K562 (cell line): Measurements from ENCODE around the gene CACNA2D3. TPM values are rescaled to one million over a fixed set of nuclear protein-coding genes. Genes with fewer than 3 reads are reported as not detected.

Experiments used
- ATAC-seq: fragments of 200-7000 bp; cut with Tn5 transposase; 3 replicates; pipeline ENCODE4 v1.9.1; 2020; ENCODE audit warnings: moderate library complexity
- BruUV-seq: library from RNA; stranded (reverse); fragments of 400-500 nt; replicated peaks from 2 replicates; lab custom pipeline; 2021; lab: Mats Ljungman, UMichigan
- CTCF ChIA-PET: fragments of 300-600 bp; formaldehyde crosslinking; extraction: SDS; loops from one replicate; lab custom pipeline; 2021; ENCODE audit warnings: low intra/inter-chr PET ratio; lab: Yijun Ruan, JAX
- POLR2A ChIA-PET: fragments of 300-600, 350-650 bp; sonication (Branson Sonifier 250); formaldehyde crosslinking; extraction: SDS; loops from one replicate; lab custom pipeline; 2021; ENCODE audit warnings: antibody characterized with exemption, inconsistent platforms; lab: Yijun Ruan, JAX
- DNase-seq, 4 experiments: peaks; one replicate each; pipeline versions ENCODE4 v3.0.0 to v3.0.0-alpha.2; 2011 to 2018; ENCODE audit warnings: low spot score in 3 of 4, mixed read lengths in 3 of 4; ENCODE audit errors: extremely low read depth in 1 of 4
- FAIRE-seq: peaks from 2 replicates; lab custom pipeline; 2011; peaks lifted over from hg19 to GRCh38; lab: Jason Lieb, UNC
- H2AFZ ChIP-seq: 2 replicates; pipeline ENCODE4 v1.6.0; 2011; ENCODE audit warnings: low read depth, low read length, control low read depth, inconsistent platforms
- H3K27ac ChIP-seq: fragments of 200-600 bp; 3 replicates; pipeline ENCODE4 v1.8.0; 2011; ENCODE audit warnings: low read depth, mild to moderate bottlenecking, control low read depth, inconsistent platforms, low read length, moderate library complexity, mixed read lengths; ENCODE audit errors: extremely low read depth
- H3K27me3 ChIP-seq, 2 experiments: fragments of 300-600 bp in 1 of 2; 2 replicates in 1 of 2; 3 replicates in 1 of 2; pipeline versions ENCODE4 v1.6.0 to v1.8.0; 2011; ENCODE audit warnings: inconsistent platforms in 2 of 2, low read length in 2 of 2, mild to moderate bottlenecking in 1 of 2, mixed read lengths in 1 of 2, moderate library complexity in 1 of 2; ENCODE audit not compliant: control insufficient read depth in 2 of 2, insufficient read depth in 2 of 2
- H3K36me3 ChIP-seq: fragments of 300-600 bp; 3 replicates; pipeline ENCODE4 v1.8.0; 2011; ENCODE audit warnings: mild to moderate bottlenecking, low read length, inconsistent platforms; ENCODE audit not compliant: control insufficient read depth, insufficient read depth
- H3K4me1 ChIP-seq, 2 experiments: fragments of 200-600 bp in 1 of 2; replicated peaks in 1 of 2; 2 replicates in 1 of 2; 3 replicates in 1 of 2; pipeline versions ENCODE4 v1.5.1 to v1.8.0; 2011; ENCODE audit warnings: inconsistent platforms in 2 of 2, low read length in 2 of 2, mild to moderate bottlenecking in 1 of 2, mixed read lengths in 1 of 2, moderate library complexity in 1 of 2; ENCODE audit not compliant: control insufficient read depth in 2 of 2, insufficient read depth in 2 of 2
- H3K4me2 ChIP-seq: 2 replicates; pipeline ENCODE4 v1.6.1; 2011; ENCODE audit warnings: low read length, control low read depth, inconsistent platforms, mixed read lengths; ENCODE audit not compliant: insufficient read depth
- H3K4me3 ChIP-seq: fragments of 200-600 bp; sonication (generic), shearing (Covaris generic); 2 replicates; pipeline ENCODE4 v1.5.1; 2016; ENCODE audit warnings: control low read depth, inconsistent platforms
- H3K79me2 ChIP-seq: fragments of 200-600 bp; 3 replicates; pipeline ENCODE4 v1.8.0; 2011; ENCODE audit warnings: low read length, inconsistent platforms; ENCODE audit not compliant: control insufficient read depth, insufficient read depth
- H3K9ac ChIP-seq, 2 experiments: 2 replicates each; pipeline versions ENCODE4 v1.6.0 to v1.6.1; 2011; ENCODE audit warnings: low read depth in 2 of 2, low read length in 2 of 2, control low read depth in 1 of 2, inconsistent platforms in 1 of 2, mild to moderate bottlenecking in 1 of 2, mixed read lengths in 1 of 2; ENCODE audit not compliant: insufficient read depth in 1 of 2
- H3K9me1 ChIP-seq: one replicate; pipeline ENCODE4 v1.6.0; 2011; ENCODE audit warnings: inconsistent platforms, mild to moderate bottlenecking, low read length, moderate library complexity; ENCODE audit not compliant: control insufficient read depth, insufficient read depth
- H3K9me3 ChIP-seq: replicated peaks from 2 replicates; pipeline ENCODE4 v1.5.1; 2011; ENCODE audit warnings: low read depth, low read length, inconsistent platforms; ENCODE audit not compliant: control insufficient read depth, insufficient read depth
- H4K20me1 ChIP-seq: replicated peaks from 2 replicates; pipeline ENCODE4 v1.6.1; 2011; ENCODE audit warnings: low read length, inconsistent platforms, mixed read lengths; ENCODE audit not compliant: control insufficient read depth, insufficient read depth
- BDP1 ChIP-seq: IDR thresholded peaks from 3 replicates; pipeline ENCODE4 v1.6.1; 2011; ENCODE audit not compliant: insufficient read length, insufficient read depth
- ELF2 ChIP-seq: fragments of 250-450 bp; sonication (Bioruptor Pico); IDR thresholded peaks from 2 replicates; pipeline ENCODE4 v1.5.0; 2021; ENCODE audit warnings: mild to moderate bottlenecking
- FOXM1 ChIP-seq, 2 experiments: fragments of 450-650 bp in 1 of 2; sonication (generic) in 1 of 2; formaldehyde crosslinking in 1 of 2; IDR thresholded peaks; 2 replicates each; pipeline versions ENCODE4 v1.6.1 to v1.9.0; 2017 to 2022; ENCODE audit warnings: low read depth in 2 of 2, mild to moderate bottlenecking in 2 of 2, missing genetic modification reagents in 1 of 2, moderate library complexity in 1 of 2
- ILK ChIP-seq: fragments of 450-650 bp; IDR thresholded peaks from 2 replicates; pipeline ENCODE4 v1.6.1; 2016; ENCODE audit warnings: missing genetic modification characterization, low read depth, mild to moderate bottlenecking, missing compliant biosample characterization, moderate library complexity, borderline replicate concordance
- SAFB2 ChIP-seq: fragments of 200-400 bp; formaldehyde crosslinking; IDR thresholded peaks from 2 replicates; pipeline ENCODE4 v1.6.1; 2018; ENCODE audit warnings: borderline replicate concordance, low read length, low read depth, moderate library complexity; ENCODE audit not compliant: severe bottlenecking
- STAT6 ChIP-seq: sonication (generic); formaldehyde crosslinking; IDR thresholded peaks from 2 replicates; pipeline ENCODE4 v1.8.1; 2023; ENCODE audit warnings: mild to moderate bottlenecking, missing genetic modification reagents
- TCF3 ChIP-seq: sonication (generic); formaldehyde crosslinking; IDR thresholded peaks from 2 replicates; pipeline ENCODE4 v1.4.0; 2020; ENCODE audit warnings: mild to moderate bottlenecking, missing genetic modification reagents
- U2AF1 ChIP-seq: fragments of 200-400 bp; formaldehyde crosslinking; optimal IDR thresholded peaks from 2 replicates; pipeline ENCODE3; 2017; ENCODE audit warnings: mild to moderate bottlenecking, low read depth, low read length, moderate library complexity
- ZNF143 ChIP-seq: sonication (generic); formaldehyde crosslinking; IDR thresholded peaks from 2 replicates; pipeline ENCODE4 v1.9.0; 2022; ENCODE audit warnings: mild to moderate bottlenecking, missing genetic modification reagents
- ZNF778 ChIP-seq: fragments of 450-650 bp; formaldehyde crosslinking; IDR thresholded peaks from 2 replicates; pipeline ENCODE4 v1.4.0; 2020; ENCODE audit warnings: mild to moderate bottlenecking, moderate library complexity
- ZNF785 ChIP-seq: fragments of 250-450 bp; sonication (Bioruptor Pico); IDR thresholded peaks from 2 replicates; pipeline ENCODE4 v1.4.0; 2020; ENCODE audit warnings: mild to moderate bottlenecking
- WGBS: fragments of 100-300 bp; shearing (Covaris generic); methylation state at CpG from one replicate; pipeline ENCODE4 v1.1.6; 2016; ENCODE audit warnings: low coverage, mixed read lengths; ENCODE audit not compliant: insufficient coverage; ENCODE audit errors: missing lambda C conversion rate; 5-methylcytosine and 5-hydroxymethylcytosine counted together
- in situ Hi-C: fragments of 300-500 bp; cut with MboI; formaldehyde crosslinking; loops from 4 replicates; pipeline ENCODE4 v1.15.0; 2018; ENCODE audit warnings: inconsistent platforms, mixed read lengths
- intact Hi-C: fragments of 100-400 bp; cut with micrococcal nuclease; formaldehyde crosslinking; loops from 2 replicates; pipeline ENCODE4 v1.14.2; 2022
- polyA plus RNA-seq, 8 experiments: library from polyadenylated mRNA; depleted of rRNA in 4 of 8; stranded (reverse) in 5 of 8; unstranded in 3 of 8; fragments of >200 nt; fragmentation: Nextera tagmentation in 2 of 8; fragmentation: Illumina TruSeq in 1 of 8; extraction: Ambion mirVana in 2 of 8; extraction: Trizol in 1 of 8; gene quantifications; 2 replicates each; pipeline versions ENCODE4 v1.2.1 to v1.2.3, GENCODE V29; 2011 to 2014; ENCODE audit warnings: inconsistent platforms in 1 of 8, missing spikeins in 1 of 8
- total RNA-seq, 7 experiments: library from RNA; depleted of rRNA in 6 of 7; stranded (reverse); fragments of >200 nt in 6 of 7; fragmentation: Illumina TruSeq in 2 of 7; extraction: Trizol in 2 of 7; gene quantifications; 2 replicates each; pipeline versions ENCODE4 v1.2.1 to v1.2.3, GENCODE V29; 2011 to 2021; ENCODE audit warnings: low replicate concordance in 1 of 7

The CACNA2D3 gene
- total and polyA plus RNA-seq, 9 of the 15 experiments (the other 6 are each of a cell fraction or from before 2014, with no cell fraction given): 0.01 TPM; not detected in 8

- no peak overlapping the region for H3K4me2 ChIP-seq
- H3K27ac ChIP-seq: no peak overlapping the region
- H3K79me2 ChIP-seq: no peaks in the 10 kb centered on the region
- no peaks in the 10 kb centered on the region; a peak in 1 of 5 replicates for H3K4me1 ChIP-seq
- no peaks in the 10 kb centered on the region for H4K20me1 ChIP-seq
- no peaks in the 10 kb centered on the region for H3K36me3 ChIP-seq
- no peak for TF ChIP-seq ILK (tag)
- H3K27me3 ChIP-seq: peaks cover 0 to 9% of the 10 kb centered on the region in 2 experiments; a peak in 1 of 5 replicates
- WGBS: 2% methylated on average over 11 of the region's 11 CpGs
- ATAC-seq (no peak), DNase-seq (no peak), FAIRE-seq (no peak)
- BruUV-seq: no TSS peak
- no peak overlapping the region for H3K9ac ChIP-seq
- in situ Hi-C loops (no loop called here), intact Hi-C loops (no loop called here)
- H2AFZ ChIP-seq: no peak overlapping the region
- CTCF ChIA-PET: no interaction called here
- POLR2A ChIA-PET: no interaction called here
- no peak overlapping the region for H3K4me3 ChIP-seq
- no peaks in the 10 kb centered on the region for H3K9me1 ChIP-seq
- no peaks in the 10 kb centered on the region for H3K9me3 ChIP-seq
Measured at GRCh38 chr3:54622678-54623077, 500.3 kb downstream of the CACNA2D3 start.

- WGBS: 5% methylated on average over 17 of the region's 43 CpGs
- no peak for ATAC-seq
- intact Hi-C loops: no loop called here
- Histone ChIP-seq H3K27me3 (peaks cover 0 to 3% of the 10 kb centered on the region in 2 experiments; a peak in 1 of 5 replicates), H3K27ac (no peak overlapping the region), H3K79me2 (no peaks in the 10 kb centered on the region), H3K9me1 (no peaks in the 10 kb centered on the region), H2AFZ (no peak overlapping the region), H3K36me3 (no peaks in the 10 kb centered on the region), H3K4me2 (no peak overlapping the region), H3K9ac (no peak overlapping the region), H3K4me1 (no peaks in the 10 kb centered on the region; a peak in 1 of 5 replicates), H4K20me1 (no peaks in the 10 kb centered on the region), H3K4me3 (no peak overlapping the region), H3K9me3 (no peaks in the 10 kb centered on the region)
- POLR2A ChIA-PET: interaction anchor here (0.7 to 1.1 kb wide), 2 partner anchors 9 to 20 kb away, joined by 3 to 5 read pairs; no protein-coding TSS in a partner anchor
- CTCF ChIA-PET: no interaction called here
- DNase-seq: no peak
- in situ Hi-C loops: no loop called here
- no peak for FAIRE-seq
- no TSS peak for BruUV-seq
- TF ChIP-seq BDP1 (no peak), U2AF1 (no peak), ZNF143 (CRISPR knock-in tag) (no peak), ZNF785 (CRISPR knock-in tag) (no peak), STAT6 (CRISPR knock-in tag) (no peak), FOXM1 (IDR thresholded peaks at IDR 0.05; ENCODE audit: low read depth) (no peak), FOXM1 (CRISPR knock-in tag; IDR thresholded peaks at IDR 0.05; ENCODE audit: low read depth) (no peak), ELF2 (CRISPR knock-in tag) (no peak), ZNF778 (CRISPR knock-in tag) (no peak), TCF3 (CRISPR knock-in tag) (no peak), SAFB2 (no peak)
Measured at GRCh38 chr3:54625805-54626787, 503.7 kb downstream of the CACNA2D3 start.
